ENCODE measurements around the gene C1QTNF5.

C1QTNF5 gene

GRCh38 chr11:119359365-119360214 is 18.9 kb upstream of the C1QTNF5 start:
- no peak for DNase-seq (ENCODE audit: low read depth in 2 of 2)

GRCh38 chr11:119357074-119357473 is 16.4 kb upstream of the C1QTNF5 start:
- DNase-seq (ENCODE audit: low read depth in 2 of 2) = no peak

GRCh38 chr11:119356349-119357031 is 15.8 kb upstream of the C1QTNF5 start:
- peak in 1 of 2 donors; percentile 32 for DNase-seq (ENCODE audit: low read depth in 2 of 2)

DNA sequence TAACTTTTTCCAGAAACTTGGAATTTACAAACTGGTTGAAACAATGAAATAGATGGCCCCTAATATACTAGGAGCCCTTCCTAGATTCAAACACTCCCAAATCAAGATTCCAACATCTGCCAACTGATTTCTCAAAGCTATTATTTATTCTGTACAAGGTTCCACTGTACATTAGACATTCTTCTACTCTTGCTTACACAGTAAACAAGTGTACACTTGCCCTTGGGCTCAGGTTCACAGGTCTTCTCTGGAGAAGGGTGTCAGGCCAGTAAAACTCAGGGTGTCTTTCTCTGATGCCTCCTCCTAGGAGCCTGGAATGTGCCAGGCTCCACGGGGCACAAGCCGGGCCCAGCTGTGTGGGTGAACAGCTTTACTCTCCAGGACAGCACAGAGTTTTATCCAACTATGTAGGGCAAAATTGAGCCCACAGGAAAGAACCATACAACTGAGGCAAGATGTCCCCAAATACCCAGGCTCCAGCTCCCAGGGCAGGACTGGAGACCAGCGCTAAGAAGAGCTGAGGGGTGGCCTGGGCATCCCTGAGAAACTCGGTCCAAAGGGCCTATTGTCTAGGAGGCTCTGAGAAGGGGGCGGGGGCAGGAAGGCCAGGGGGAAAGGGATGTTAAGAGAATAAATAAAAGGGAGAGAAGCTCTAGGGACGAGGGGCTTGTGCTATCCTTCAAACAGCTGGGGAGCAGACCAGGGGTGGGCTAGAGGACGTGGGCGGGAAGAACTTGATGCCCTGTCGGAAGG is 14.6 kb upstream of the C1QTNF5 start:
- no peak for DNase-seq (ENCODE audit: low read depth in 2 of 2)

DNA sequence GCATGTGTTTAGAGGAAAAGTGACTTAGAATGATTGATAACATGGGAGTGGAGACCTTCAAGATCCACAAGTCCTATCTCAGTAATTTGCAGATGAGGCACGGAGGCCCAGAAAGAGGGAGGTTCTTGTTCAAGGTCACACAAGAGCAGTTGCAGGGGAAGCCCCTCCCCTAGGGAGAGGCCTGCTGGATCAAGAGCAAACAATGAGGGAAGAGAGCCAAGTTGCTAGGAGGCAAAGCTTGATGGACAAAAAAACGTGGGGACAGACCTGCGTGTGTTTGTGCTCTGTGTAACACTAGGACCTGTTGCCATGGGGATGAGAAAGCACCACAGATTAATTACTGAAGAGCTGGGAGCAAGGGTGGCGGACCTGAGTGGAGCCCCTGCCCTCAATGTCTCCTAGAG is 12.2 kb upstream of the C1QTNF5 start:
- DNase-seq (ENCODE audit: low read depth in 2 of 2) = no peak

DNA sequence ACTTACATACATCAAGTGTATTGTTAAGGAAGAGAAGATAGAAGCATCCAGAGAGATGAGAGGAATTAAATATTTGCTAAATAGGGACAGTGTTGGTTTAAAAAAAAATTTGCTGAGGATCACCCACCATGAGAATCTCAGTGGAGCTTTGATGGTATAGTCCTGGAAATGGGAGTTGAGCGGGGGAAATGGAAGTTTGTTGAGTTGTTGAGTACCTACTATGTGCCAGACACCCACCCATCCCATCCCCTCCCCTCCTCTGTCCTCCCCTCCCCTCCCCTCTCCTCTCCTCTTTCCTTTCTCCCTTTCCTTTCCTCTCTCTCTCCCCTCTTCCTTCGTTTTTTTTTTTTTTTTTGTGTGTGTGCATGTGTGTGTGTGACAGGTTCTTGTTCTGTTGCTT is 10.5 kb upstream of the C1QTNF5 start:
- DNase-seq (ENCODE audit: low read depth in 2 of 2) = no peak

DNA sequence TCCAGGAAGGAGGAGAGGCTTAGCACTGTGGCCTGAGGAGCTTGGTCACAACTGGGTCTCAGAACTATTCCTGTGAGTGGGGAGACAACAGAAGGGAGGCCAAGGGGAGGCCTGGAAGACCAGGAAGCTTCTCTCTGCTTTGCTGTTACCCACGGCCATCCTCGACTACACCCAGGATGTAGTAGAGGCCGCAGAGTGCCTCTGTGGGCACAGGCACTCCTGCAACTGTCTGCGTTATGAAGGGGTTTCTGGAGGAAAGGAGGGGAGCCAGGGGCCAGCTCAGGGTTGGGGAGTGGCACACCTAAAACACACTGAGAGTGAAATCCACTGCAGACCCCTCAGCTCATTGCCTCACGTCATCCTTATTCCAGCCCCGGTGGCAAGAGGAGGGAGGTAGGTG is 9.6 kb upstream of the C1QTNF5 start:
- DNase-seq (ENCODE audit: low read depth in 2 of 2) = no peak

DNA sequence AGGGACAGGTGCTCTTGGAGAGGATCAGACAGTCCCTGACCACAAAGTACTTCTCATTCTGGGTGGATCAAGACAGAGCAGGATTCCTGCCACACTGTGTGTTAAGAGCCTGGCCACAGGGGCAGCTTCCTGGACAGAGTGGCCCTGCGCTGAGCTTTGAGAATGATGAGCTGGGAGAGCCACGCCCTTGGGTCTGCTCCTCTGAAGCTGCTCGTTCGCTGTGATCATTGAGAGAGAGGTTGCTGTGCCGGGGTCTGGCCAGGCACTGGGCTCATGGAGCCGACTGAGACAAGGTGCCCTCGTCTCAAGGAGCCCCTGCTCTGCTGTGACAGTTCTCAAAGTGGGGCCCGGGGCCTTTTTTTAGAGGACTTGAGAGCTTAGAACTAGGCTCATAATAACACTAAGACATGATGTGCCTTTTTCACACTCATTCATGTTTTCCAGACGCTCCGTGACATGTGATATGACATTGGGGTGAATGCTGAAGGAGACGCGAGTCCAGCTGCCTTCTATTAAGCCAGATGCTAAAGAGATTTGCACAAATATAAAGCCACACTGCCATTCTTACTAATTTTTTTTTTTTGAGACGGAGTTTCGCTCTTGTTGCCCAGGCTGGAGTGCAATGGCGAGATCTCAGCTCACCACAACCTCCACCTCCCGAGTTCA is 7.4 kb upstream of the C1QTNF5 start:
- DNase-seq (ENCODE audit: low read depth in 2 of 2) = no peak

GRCh38 chr11:119347242-119347641 is 6.6 kb upstream of the C1QTNF5 start:
- no peak for DNase-seq (ENCODE audit: low read depth in 2 of 2)

DNA sequence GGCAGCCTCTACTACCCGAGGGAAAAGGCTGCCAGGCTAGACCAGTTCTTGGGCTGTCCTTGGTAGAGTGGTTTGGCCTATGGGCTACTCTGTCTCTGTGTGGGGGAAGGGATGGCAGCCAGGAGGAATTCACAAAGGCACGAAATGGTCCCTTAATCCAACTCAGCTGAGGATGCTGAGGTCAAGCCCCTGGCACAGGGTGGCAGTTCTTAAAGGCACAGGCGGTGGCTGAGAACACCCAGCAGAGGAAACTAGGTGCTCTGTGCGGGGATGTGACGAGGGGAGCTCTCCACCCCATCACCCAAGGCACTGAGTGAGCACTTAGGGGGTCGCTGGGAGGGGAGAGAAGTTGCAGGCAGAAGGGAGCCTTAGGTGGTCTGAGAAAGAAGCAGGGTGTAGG is 5.9 kb upstream of the C1QTNF5 start, which contains the start of gene MFRP:
MFRP (minus strand) TSS at position 101 of the 400 bp plus-strand sequence. CDS start 192 bp downstream, outside the sequence.
- DNase-seq (ENCODE audit: low read depth in 2 of 2) = no peak

DNA sequence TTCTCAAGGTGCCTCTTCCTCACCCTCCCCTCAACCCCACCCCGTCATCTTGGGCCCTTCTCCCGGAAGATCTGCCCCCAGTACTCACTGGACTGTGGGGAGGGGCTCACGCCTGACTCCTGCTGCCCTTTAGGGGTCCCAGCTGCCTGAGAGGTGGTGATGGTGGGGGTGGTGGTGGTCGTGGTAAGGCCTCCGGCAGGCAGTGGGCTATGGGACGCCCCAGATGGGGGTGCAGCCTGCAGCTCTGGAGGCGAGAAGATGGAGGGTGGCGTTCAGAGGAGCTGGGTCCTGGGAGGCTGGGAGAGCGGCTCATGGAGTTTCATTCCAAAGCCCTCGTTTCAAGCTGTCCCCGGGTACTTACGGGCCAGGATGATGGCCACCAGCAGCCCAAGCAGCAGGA is 5.0 kb upstream of the C1QTNF5 start:
- no peak for DNase-seq (ENCODE audit: low read depth in 2 of 2)

GRCh38 chr11:119344291-119345010 is 3.8 kb upstream of the C1QTNF5 start:
- no peak for DNase-seq (ENCODE audit: low read depth in 2 of 2)

GRCh38 chr11:119343726-119344125 is 3.0 kb upstream of the C1QTNF5 start:
- DNase-seq (ENCODE audit: low read depth in 2 of 2) = no peak

DNA sequence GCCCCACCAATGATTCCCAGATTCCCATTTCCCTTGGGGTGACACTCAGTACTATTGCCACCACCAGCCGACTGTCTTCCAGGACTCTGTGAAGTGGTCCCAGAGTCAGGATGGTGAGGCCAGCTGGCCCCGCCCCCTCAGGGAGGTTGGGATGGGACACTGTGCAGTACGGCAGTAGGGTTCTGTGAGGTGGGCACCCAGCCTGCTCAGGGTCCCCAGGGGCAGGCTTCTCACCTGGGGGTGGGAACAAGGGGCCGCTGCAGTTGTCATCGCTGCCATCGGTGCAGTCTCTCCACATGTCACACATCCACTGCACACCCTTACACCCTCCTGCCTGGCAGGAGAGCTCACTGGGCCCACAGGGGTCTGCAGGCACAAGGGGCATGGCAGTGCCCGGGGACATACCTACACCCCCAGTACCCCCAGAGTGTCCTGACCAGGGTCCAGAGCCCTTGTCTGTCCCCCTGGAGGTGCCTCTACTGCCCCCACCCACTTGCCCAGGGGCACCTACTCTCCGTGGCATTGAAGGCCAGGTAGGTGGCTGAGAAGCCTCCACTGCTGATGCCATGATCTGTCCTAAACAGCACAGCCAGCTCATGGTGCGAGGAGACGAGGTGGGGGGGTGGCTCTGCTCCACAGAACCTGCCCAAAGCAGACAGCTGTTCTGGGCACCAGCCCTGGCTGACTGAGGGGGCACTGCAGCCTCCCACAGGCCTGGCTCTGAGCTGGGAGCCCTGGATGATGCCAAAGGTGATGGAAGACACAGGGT is 1.9 kb upstream of the C1QTNF5 start:
- no peak for DNase-seq (ENCODE audit: low read depth in 2 of 2)

- no peak for DNase-seq (ENCODE audit: low read depth in 2 of 2)
Measured at GRCh38 chr11:119342023-119342300, 1.3 kb upstream of the C1QTNF5 start.

DNA sequence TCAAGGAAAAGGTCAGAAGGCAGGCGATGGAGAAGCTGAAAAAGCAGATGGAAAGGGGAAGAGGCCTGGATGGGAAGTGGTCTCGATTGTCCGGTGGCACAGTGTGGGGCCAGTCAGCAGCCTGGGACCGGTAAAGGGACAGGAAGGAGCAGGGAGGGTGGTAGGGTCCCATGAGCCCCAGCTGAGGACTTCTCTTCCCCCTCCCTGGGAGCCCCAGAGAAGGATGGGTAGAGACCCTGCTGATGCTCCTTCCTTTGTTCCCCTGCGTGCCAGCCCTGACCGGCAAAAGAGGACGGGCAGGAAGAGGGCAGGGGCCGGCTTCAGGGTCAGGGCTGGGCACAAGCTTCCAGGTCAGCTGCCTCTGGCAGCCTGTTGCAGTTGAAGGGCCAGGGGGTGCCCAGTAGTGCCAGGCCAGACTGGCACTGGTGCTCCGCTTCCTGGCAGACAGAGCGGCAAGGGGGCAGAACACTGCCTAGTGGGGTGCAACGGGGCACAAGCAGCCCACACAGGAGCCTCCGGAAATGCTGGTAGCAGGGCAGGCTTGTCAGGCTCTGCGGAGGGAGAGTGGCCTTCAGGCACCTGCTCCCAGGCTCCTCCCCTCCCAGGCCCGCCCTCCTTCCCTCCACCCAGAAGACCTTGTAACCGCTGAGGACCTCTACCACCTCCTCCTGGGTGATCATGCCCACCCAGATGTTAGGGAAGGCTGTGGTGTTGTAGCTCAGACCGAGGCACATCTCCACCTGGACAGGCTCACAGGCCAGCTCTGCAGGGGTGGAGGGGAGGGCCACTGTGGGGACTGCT is 739 bp upstream of the C1QTNF5 start:
- DNase-seq (ENCODE audit: low read depth in 2 of 2) = no peak

GRCh38 chr11:119339589-119340334 is 921 bp downstream of the C1QTNF5 start:
- DNase-seq (ENCODE audit: low read depth in 2 of 2) = no peak

GRCh38 chr11:119338965-119339588 is 1.6 kb downstream of the C1QTNF5 start:
- DNase-seq (ENCODE audit: low read depth in 2 of 2) = no peak

Data from stimulated activated CD8-positive, alpha-beta memory T cell treated with anti-CD3 and anti-CD28 coated beads, Interleukin-15, amount 100 ng/mL, for 4 hours (primary cell).